K562 (cell line): ENCODE data around the gene ZSWIM6. TPM values are rescaled to one million over a fixed set of nuclear protein-coding genes. Genes with fewer than 3 reads are reported as not detected.

Experiments
- CHD7 ChIP-seq: fragments of 200-600 bp; sonication (generic); IDR thresholded peaks from one replicate; pipeline ENCODE4 v1.6.1; 2012; ENCODE audit warnings: mild to moderate bottlenecking, low read depth, low read length, inconsistent platforms
- E2F3 ChIP-seq: fragments of 250-450 bp; sonication (Bioruptor Pico); IDR thresholded peaks from 2 replicates; pipeline ENCODE4 v1.4.0; 2020; ENCODE audit warnings: mild to moderate bottlenecking
- KDM1A ChIP-seq, 2 experiments: fragments of 450-650 bp; IDR thresholded peaks; 2 replicates each; pipeline ENCODE4 v1.6.1; 2016; ENCODE audit warnings: mild to moderate bottlenecking in 2 of 2
- NFIC ChIP-seq: fragments of 450-650 bp; IDR thresholded peaks from 2 replicates; pipeline ENCODE4 v1.6.1; 2017; ENCODE audit warnings: mild to moderate bottlenecking, inconsistent platforms
- PBX2 ChIP-seq, 2 experiments: IDR thresholded peaks in 1 of 2; conservative IDR thresholded peaks in 1 of 2; 2 replicates each; pipeline ENCODE4 v1.6.1; 2016; ENCODE audit warnings: low read depth in 2 of 2, mild to moderate bottlenecking in 1 of 2, missing compliant biosample characterization in 1 of 2, missing genetic modification characterization in 1 of 2, moderate library complexity in 1 of 2
- PRDM10 ChIP-seq: fragments of 450-650 bp; IDR thresholded peaks from 2 replicates; pipeline ENCODE4 v1.6.1; 2018; ENCODE audit not compliant: partially characterized antibody
- RBBP5 ChIP-seq: fragments of 200-600 bp; sonication (generic); IDR thresholded peaks from 2 replicates; pipeline ENCODE4 v1.6.1; 2012; ENCODE audit warnings: borderline replicate concordance, mild to moderate bottlenecking, low read length, control low read depth, inconsistent platforms; ENCODE audit not compliant: insufficient read depth, poor library complexity, severe bottlenecking
- polyA plus RNA-seq, 8 experiments: library from polyadenylated mRNA; depleted of rRNA in 4 of 8; stranded (reverse) in 5 of 8; unstranded in 3 of 8; fragments of >200 nt; fragmentation: Nextera tagmentation in 2 of 8; fragmentation: Illumina TruSeq in 1 of 8; extraction: Ambion mirVana in 2 of 8; extraction: Trizol in 1 of 8; gene quantifications; 2 replicates each; pipeline versions ENCODE4 v1.2.1 to v1.2.3, GENCODE V29; 2011 to 2014; ENCODE audit warnings: inconsistent platforms in 1 of 8, missing spikeins in 1 of 8
- total RNA-seq, 7 experiments: library from RNA; depleted of rRNA in 6 of 7; stranded (reverse); fragments of >200 nt in 6 of 7; fragmentation: Illumina TruSeq in 2 of 7; extraction: Trizol in 2 of 7; gene quantifications; 2 replicates each; pipeline versions ENCODE4 v1.2.1 to v1.2.3, GENCODE V29; 2011 to 2021; ENCODE audit warnings: low replicate concordance in 1 of 7

The ZSWIM6 gene
- total and polyA plus RNA-seq, 9 of the 15 experiments (the other 6 are each of a cell fraction or from before 2014, with no cell fraction given), result 0.81 to 3.2 (median 2.0) TPM

GRCh38 chr5:61331407-61332357 is at the start of gene ZSWIM6 (continued):
- TF ChIP-seq CHD7 (no peak), PRDM10 (peak; percentile 87), KDM1A (IDR thresholded peaks at IDR 0.05) (no peak), RBBP5 (no peak), E2F3 (CRISPR knock-in tag) (no peak), PBX2 (CRISPR knock-in tag; IDR thresholded peaks at IDR 0.05; ENCODE audit: low read depth) (no peak), PBX2 (tag; conservative IDR thresholded peaks at IDR 0.05; ENCODE audit: low read depth) (no peak), NFIC (no peak)
